GM12878 (cell line): ENCODE data around the gene DPP9. TPM values are rescaled to one million over a fixed set of nuclear protein-coding genes. Genes with fewer than 3 reads are reported as not detected.

Experiments
- ATAC-seq: fragments of 200-7000 bp; cut with Tn5 transposase; 3 replicates; pipeline ENCODE4 v1.9.1; 2020; ENCODE audit warnings: mild to moderate bottlenecking, moderate library complexity
- BruUV-seq: library from RNA; stranded (reverse); fragments of 400-500 nt; replicated peaks from 2 replicates; lab custom pipeline; 2021; lab: Mats Ljungman, UMichigan
- CTCF ChIA-PET: fragments of 300-600 bp; sonication (Branson Sonifier 250); formaldehyde crosslinking; extraction: SDS; loops from one replicate; lab custom pipeline; 2021; ENCODE audit warnings: inconsistent platforms; lab: Yijun Ruan, JAX
- POLR2A ChIA-PET: fragments of 350-600 bp; formaldehyde crosslinking; extraction: SDS; loops from one replicate; lab custom pipeline; 2021; ENCODE audit warnings: inconsistent platforms; lab: Charles Lee
- RAD21 ChIA-PET: fragments of 300-600 bp; sonication (Branson Sonifier 250); formaldehyde crosslinking; loops from one replicate; lab custom pipeline; 2023; ENCODE audit warnings: antibody characterized with exemption; ENCODE audit not compliant: unreplicated experiment; lab: Charles Lee
- SMC1A ChIA-PET: fragments of 300-600 bp; sonication (Branson Sonifier 250); formaldehyde crosslinking; loops from one replicate; lab custom pipeline; 2023; ENCODE audit not compliant: unreplicated experiment, uncharacterized antibody; lab: Charles Lee
- DNase-seq: peaks from one replicate; pipeline ENCODE4 v3.0.0-alpha.2; 2011; ENCODE audit warnings: low read depth, low spot score
- FAIRE-seq: peaks from 3 replicates; lab custom pipeline; 2011; peaks lifted over from hg19 to GRCh38; lab: Jason Lieb, UNC
- H2AFZ ChIP-seq: 2 replicates; pipeline ENCODE4 v1.6.0; 2011; ENCODE audit warnings: low read depth, low read length, control low read depth; ENCODE audit not compliant: control insufficient read depth
- H3K27ac ChIP-seq: 2 replicates; pipeline ENCODE4 v1.5.1; 2011; ENCODE audit warnings: control low read depth; ENCODE audit not compliant: control insufficient read depth, insufficient read depth
- H3K27me3 ChIP-seq, 2 experiments: replicated peaks in 1 of 2; 2 replicates each; pipeline versions ENCODE4 v1.6.0 to v1.6.1; 2011; ENCODE audit warnings: low read length in 1 of 2; ENCODE audit not compliant: control insufficient read depth in 2 of 2, insufficient read depth in 2 of 2
- H3K36me3 ChIP-seq, 2 experiments: 2 replicates each; pipeline ENCODE4 v1.5.1; 2011; ENCODE audit warnings: low read length in 1 of 2; ENCODE audit not compliant: control insufficient read depth in 2 of 2, insufficient read depth in 2 of 2
- H3K4me1 ChIP-seq: 2 replicates; pipeline ENCODE4 v1.6.1; 2011; ENCODE audit warnings: mild to moderate bottlenecking, low read length, moderate library complexity, mixed read lengths; ENCODE audit not compliant: control insufficient read depth, insufficient read depth
- H3K4me2 ChIP-seq: 2 replicates; pipeline ENCODE4 v1.6.0; 2011; ENCODE audit warnings: control low read depth; ENCODE audit not compliant: control insufficient read depth, insufficient read depth
- H3K4me3 ChIP-seq: fragments of 200-600 bp; sonication (generic); 2 replicates; pipeline ENCODE4 v1.5.1; 2016
- H3K79me2 ChIP-seq: 2 replicates; pipeline ENCODE4 v1.6.0; 2011; ENCODE audit warnings: low read length; ENCODE audit not compliant: control insufficient read depth, insufficient read depth
- H3K9ac ChIP-seq: 2 replicates; pipeline ENCODE4 v1.8.0; 2011; ENCODE audit warnings: low read length, control low read depth, mixed read lengths; ENCODE audit not compliant: control insufficient read depth, insufficient read depth
- H3K9me3 ChIP-seq: replicated peaks from 3 replicates; pipeline ENCODE4 v1.5.1; 2011; ENCODE audit warnings: mild to moderate bottlenecking, low read length; ENCODE audit not compliant: control insufficient read depth, insufficient read depth
- H4K20me1 ChIP-seq: 2 replicates; pipeline ENCODE4 v1.6.0; 2011; ENCODE audit not compliant: control insufficient read depth, insufficient read depth
- ATF7 ChIP-seq: fragments of 450-650 bp; IDR thresholded peaks from 2 replicates; pipeline ENCODE4 v1.6.1; 2016; ENCODE audit warnings: low read depth, mild to moderate bottlenecking
- BHLHE40 ChIP-seq, 2 experiments: fragments of 450-650 bp in 1 of 2; IDR thresholded peaks; 2 replicates each; pipeline ENCODE4 v1.6.1; 2011 to 2017; ENCODE audit warnings: low read depth in 2 of 2, borderline replicate concordance in 1 of 2, improper control_type of control experiment in 1 of 2, low read length in 1 of 2, mild to moderate bottlenecking in 1 of 2
- EED ChIP-seq: sonication (generic); IDR thresholded peaks from 2 replicates; pipeline ENCODE4 v1.6.1; 2016; ENCODE audit warnings: antibody characterized with exemption, low read depth
- HCFC1 ChIP-seq: fragments of 150-350 bp; IDR thresholded peaks from 2 replicates; pipeline ENCODE4 v1.6.1; 2014; ENCODE audit warnings: low read length
- IKZF2 ChIP-seq, 2 experiments: fragments of 450-650 bp; IDR thresholded peaks; 2 replicates each; pipeline ENCODE4 v1.6.1; 2017; ENCODE audit warnings: mild to moderate bottlenecking in 2 of 2, moderate library complexity in 2 of 2
- MXI1 ChIP-seq: fragments of 150-350 bp; IDR thresholded peaks from 2 replicates; pipeline ENCODE4 v1.6.1; 2011; ENCODE audit warnings: low read depth, mild to moderate bottlenecking, inconsistent platforms, low read length, improper control_type of control experiment
- MYC ChIP-seq: IDR thresholded peaks from 2 replicates; pipeline ENCODE4 v1.6.1; 2011; ENCODE audit warnings: mild to moderate bottlenecking, low read length, moderate library complexity, inconsistent platforms; ENCODE audit not compliant: insufficient read depth, insufficient replicate concordance, insufficient read length, severe bottlenecking
- RELA ChIP-seq: fragments of 450-650 bp; IDR thresholded peaks from 2 replicates; pipeline ENCODE4 v1.8.0; 2014; ENCODE audit warnings: borderline replicate concordance; ENCODE audit not compliant: partially characterized antibody
- RUNX3 ChIP-seq: IDR thresholded peaks from 2 replicates; pipeline ENCODE4 v1.6.1; 2012; ENCODE audit warnings: low read length, inconsistent platforms
- SIX5 ChIP-seq: IDR thresholded peaks from 2 replicates; pipeline ENCODE4 v1.6.1; 2011; ENCODE audit warnings: mild to moderate bottlenecking, low read depth, low read length, moderate library complexity; ENCODE audit not compliant: severe bottlenecking
- TBL1XR1 ChIP-seq: IDR thresholded peaks from 2 replicates; pipeline ENCODE4 v1.6.1; 2012; ENCODE audit warnings: low read depth, low read length, improper control_type of control experiment
- TCF7 ChIP-seq: IDR thresholded peaks from 2 replicates; pipeline ENCODE4 v1.6.1; 2014; ENCODE audit warnings: antibody characterized with exemption, borderline replicate concordance
- ZBTB33 ChIP-seq: fragments of 450-650 bp; IDR thresholded peaks from 2 replicates; pipeline ENCODE4 v1.6.1; 2017; ENCODE audit warnings: mild to moderate bottlenecking
- ZNF207 ChIP-seq: fragments of 450-650 bp; IDR thresholded peaks from 2 replicates; pipeline ENCODE4 v1.6.1; 2014; ENCODE audit warnings: antibody characterized with exemption, mild to moderate bottlenecking, borderline replicate concordance
- ZNF24 ChIP-seq: fragments of 450-650 bp; IDR thresholded peaks from 2 replicates; pipeline ENCODE4 v1.6.1; 2017; ENCODE audit warnings: antibody characterized with exemption, mild to moderate bottlenecking
- WGBS: methylation state at CpG from one replicate; pipeline ENCODE4 v1.1.6; 2016; ENCODE audit warnings: low lambda C conversion rate; ENCODE audit not compliant: insufficient replicate concordance, insufficient coverage; ENCODE audit errors: missing lambda C conversion rate; 5-methylcytosine and 5-hydroxymethylcytosine counted together
- in situ Hi-C: fragments of 300-500 bp; cut with MboI; formaldehyde crosslinking; loops from 9 replicates; pipeline ENCODE4 v1.14.3; 2018; ENCODE audit warnings: mixed read lengths
- intact Hi-C: fragments of 100-400 bp; cut with micrococcal nuclease; formaldehyde crosslinking; loops from one replicate; pipeline ENCODE4 v1.14.2; 2022; ENCODE audit not compliant: unreplicated experiment
- polyA plus RNA-seq, 11 experiments: library from polyadenylated mRNA; depleted of rRNA in 4 of 11; unstranded in 6 of 11; stranded (reverse) in 5 of 11; fragments of >200 nt; fragmentation: Nextera tagmentation in 4 of 11; fragmentation: Illumina TruSeq in 1 of 11; extraction: Ambion mirVana in 4 of 11; extraction: Trizol in 1 of 11; gene quantifications; 1 replicate in 1 of 11; 2 replicates in 10 of 11; pipeline versions ENCODE4 v1.2.1 to v1.2.3, GENCODE V29; 2011 to 2016; ENCODE audit warnings: inconsistent platforms in 2 of 11, missing spikeins in 2 of 11, low read depth in 1 of 11
- total RNA-seq, 4 experiments: library from RNA; depleted of rRNA in 3 of 4; stranded (reverse); fragments of >200 nt in 3 of 4; fragmentation: Illumina TruSeq in 1 of 4; extraction: Trizol in 1 of 4; gene quantifications; 2 replicates each; pipeline versions ENCODE4 v1.2.1 to v1.2.3, GENCODE V29; 2013 to 2021
- TF ChIP-seq, protein P1 (sequence below): IDR thresholded peaks from 2 replicates; pipeline ENCODE4 v1.6.1; 2011; ENCODE audit warnings: mild to moderate bottlenecking, low read depth, low read length, moderate library complexity; ENCODE audit not compliant: insufficient replicate concordance

DPP9 gene
- total and polyA plus RNA-seq, 10 of the 15 experiments (the other 5 are each of a cell fraction or from before 2014, with no cell fraction given) = 0.64 to 58.6 (median 27.6) TPM

GRCh38 chr19:4772566-4772965 lies 48.9 kb upstream of the DPP9 start (continued):
- TF ChIP-seq, protein P1, sequence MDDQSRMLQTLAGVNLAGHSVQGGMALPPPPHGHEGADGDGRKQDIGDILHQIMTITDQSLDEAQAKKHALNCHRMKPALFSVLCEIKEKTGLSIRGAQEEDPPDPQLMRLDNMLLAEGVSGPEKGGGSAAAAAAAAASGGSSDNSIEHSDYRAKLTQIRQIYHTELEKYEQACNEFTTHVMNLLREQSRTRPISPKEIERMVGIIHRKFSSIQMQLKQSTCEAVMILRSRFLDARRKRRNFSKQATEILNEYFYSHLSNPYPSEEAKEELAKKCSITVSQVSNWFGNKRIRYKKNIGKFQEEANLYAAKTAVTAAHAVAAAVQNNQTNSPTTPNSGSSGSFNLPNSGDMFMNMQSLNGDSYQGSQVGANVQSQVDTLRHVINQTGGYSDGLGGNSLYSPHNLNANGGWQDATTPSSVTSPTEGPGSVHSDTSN = no peak
- TF ChIP-seq BHLHE40 (IDR thresholded peaks at IDR 0.05; ENCODE audit: borderline replicate concordance in 1 of 2, low read depth in 2 of 2, low read length in 1 of 2) (no peak), TCF7 (no peak)

- SMC1A ChIA-PET = interaction anchor here (0.7 to 1.8 kb wide), 5 partner anchors 8 to 45 kb away, joined by 3 to 4 read pairs (median 3); partner anchors contain the start of gene FEM1A
- TF ChIP-seq HCFC1 = peak; percentile 58; the same call in 1 of the 2 replicates
- peak; percentile 73 for TF ChIP-seq ZNF24
- TF ChIP-seq ZNF207 = peak; percentile 74; the same call in 1 of the 2 replicates
- no peak for TF ChIP-seq MYC
- TF ChIP-seq ZBTB33 = peak; percentile 99
- 0 out of 4 replicates have a peak, but pooled peaks of 1 of the 2 experiments have one; percentile 11 for TF ChIP-seq IKZF2 (IDR thresholded peaks at IDR 0.05)
- peak; percentile 27 for TF ChIP-seq RELA
- 0 out of 2 replicates have a peak, but pooled peaks have one; percentile 25 for TF ChIP-seq EED
- no peak for TF ChIP-seq SIX5
- peak; percentile 60 for TF ChIP-seq RUNX3
- 0 out of 2 replicates have a peak, but pooled peaks have one; percentile 8 for TF ChIP-seq ATF7
- TF ChIP-seq TBL1XR1 = no peak
- peak; percentile 96 for TF ChIP-seq MXI1
These were observed 45.5 kb upstream of the DPP9 start for GRCh38 chr19:4768934-4769777.

More at GRCh38 chr19:4768934-4769777, 45.5 kb upstream of the DPP9 start:
- intact Hi-C loops = no loop called here
- Histone ChIP-seq H3K9ac (no peak overlapping the region), H3K79me2 (no peaks in the 10 kb centered on the region), H3K4me3 (no peak overlapping the region), H3K36me3 (no peaks in the 10 kb centered on the region), H3K27me3 (peaks cover 0 to 1% of the 10 kb centered on the region in 2 experiments; a peak in 1 of 4 replicates), H3K27ac (no peak overlapping the region), H3K4me2 (no peak overlapping the region), H3K4me1 (no peaks in the 10 kb centered on the region), H3K9me3 (no peaks in the 10 kb centered on the region; the same call in 2 of the 3 replicates), H2AFZ (no peak overlapping the region), H4K20me1 (no peaks in the 10 kb centered on the region; the same call in 1 of the 2 replicates)
- DNase-seq = no peak
- peak; percentile 89 for FAIRE-seq
- in situ Hi-C loops = no loop called here
- POLR2A ChIA-PET = interaction anchor here (0.6 to 1.0 kb wide), 3 partner anchors 31 to 87 kb away, joined by 3 to 5 read pairs (median 3); no protein-coding TSS in a partner anchor
- WGBS = 16% methylated on average over 32 of the region's 37 CpGs
- no TSS peak for BruUV-seq
- RAD21 ChIA-PET = no interaction called here
- CTCF ChIA-PET = interaction anchor here (0.6 to 1.4 kb wide), 4 partner anchors 8 to 22 kb away, joined by 3 to 5 read pairs (median 3); partner anchors contain the start of gene FEM1A
- ATAC-seq = peak; percentile 29; the same call in 2 of the 3 replicates
